Brain microvascular endothelial cell (primary cell): ENCODE measurements around the gene ACSL6.

Experiments
- DNase-seq: peaks from one replicate; pipeline ENCODE4 v3.0.0-alpha.2; 2020
- H3K27ac ChIP-seq: fragments of 250-450 bp; sonication (Bioruptor Pico); 2 replicates; pipeline ENCODE4 v1.5.1; 2020; ENCODE audit warnings: mild to moderate bottlenecking, moderate library complexity
- H3K27me3 ChIP-seq: fragments of 250-450 bp; sonication (Bioruptor Pico); replicated peaks from 2 replicates; pipeline ENCODE4 v1.5.1; 2020; ENCODE audit warnings: mild to moderate bottlenecking
- H3K36me3 ChIP-seq: fragments of 250-450 bp; sonication (Bioruptor Pico); replicated peaks from 2 replicates; pipeline ENCODE4 v1.5.1; 2020; ENCODE audit warnings: mild to moderate bottlenecking
- H3K4me3 ChIP-seq: 2 replicates; pipeline ENCODE4 v1.5.1; 2011; ENCODE audit warnings: low read depth, mild to moderate bottlenecking, control low read depth, low read length, moderate library complexity
- in situ Hi-C: cut with HindIII; loops from 2 replicates; pipeline ENCODE4 v1.10.0; 2017; ENCODE audit warnings: low sequenced_read_pairs, low pct_ligation_motif_present
- TF ChIP-seq, protein P1 (sequence below): IDR thresholded peaks from 2 replicates; pipeline ENCODE4 v1.5.1; 2011; ENCODE audit warnings: low read depth, mild to moderate bottlenecking, moderate library complexity, low read length, control low read depth, inconsistent platforms; ENCODE audit errors: missing control alignments

The ACSL6 gene

DNA sequence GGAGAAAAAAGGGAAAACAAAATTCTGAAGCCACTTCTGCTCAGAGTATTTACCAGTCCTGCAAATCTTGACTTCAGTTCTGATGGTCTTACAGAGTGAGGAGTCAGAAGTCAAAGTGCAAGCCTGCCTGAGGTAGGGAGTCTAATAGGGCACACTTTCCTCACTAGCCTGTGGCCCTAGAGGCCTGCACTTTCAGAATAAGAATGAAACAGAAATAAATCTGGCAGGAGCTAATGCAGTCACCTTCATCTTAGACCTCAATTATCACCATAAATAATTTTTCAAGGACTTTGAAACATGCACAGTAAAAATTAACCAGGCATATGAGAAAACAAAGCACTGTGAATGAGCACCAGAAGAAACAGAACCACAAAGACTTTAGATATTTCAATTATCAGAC, 20.7 kb upstream of the ACSL6 start:
- no peaks in the 10 kb centered on the region for H3K36me3 ChIP-seq

DNA sequence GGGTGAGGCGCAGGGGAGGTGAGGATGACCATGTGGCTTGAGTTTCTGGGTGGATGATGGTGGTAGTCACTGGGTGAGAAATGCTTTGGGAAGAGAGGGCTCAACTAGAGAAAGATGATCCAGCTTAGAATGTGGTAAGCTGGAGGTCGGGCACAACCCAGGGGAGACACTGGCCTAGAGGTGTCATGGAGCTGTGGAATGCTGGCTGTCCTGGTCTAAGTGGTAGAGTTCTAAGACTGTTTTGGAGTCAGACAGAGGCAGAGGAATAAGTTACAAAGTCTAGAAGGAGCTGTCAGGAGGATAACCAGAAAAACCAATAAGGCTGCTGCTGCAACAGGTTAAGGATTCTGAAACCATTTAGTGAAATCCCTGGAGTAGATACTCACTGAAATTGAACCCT, 19.2 kb upstream of the ACSL6 start:
- in situ Hi-C loops: no loop called here
- DNase-seq: no peak
- Histone ChIP-seq H3K4me3 (no peak overlapping the region), H3K27ac (no peak overlapping the region), H3K36me3 (no peaks in the 10 kb centered on the region), H3K27me3 (no peaks in the 10 kb centered on the region)
- TF ChIP-seq, protein P1, sequence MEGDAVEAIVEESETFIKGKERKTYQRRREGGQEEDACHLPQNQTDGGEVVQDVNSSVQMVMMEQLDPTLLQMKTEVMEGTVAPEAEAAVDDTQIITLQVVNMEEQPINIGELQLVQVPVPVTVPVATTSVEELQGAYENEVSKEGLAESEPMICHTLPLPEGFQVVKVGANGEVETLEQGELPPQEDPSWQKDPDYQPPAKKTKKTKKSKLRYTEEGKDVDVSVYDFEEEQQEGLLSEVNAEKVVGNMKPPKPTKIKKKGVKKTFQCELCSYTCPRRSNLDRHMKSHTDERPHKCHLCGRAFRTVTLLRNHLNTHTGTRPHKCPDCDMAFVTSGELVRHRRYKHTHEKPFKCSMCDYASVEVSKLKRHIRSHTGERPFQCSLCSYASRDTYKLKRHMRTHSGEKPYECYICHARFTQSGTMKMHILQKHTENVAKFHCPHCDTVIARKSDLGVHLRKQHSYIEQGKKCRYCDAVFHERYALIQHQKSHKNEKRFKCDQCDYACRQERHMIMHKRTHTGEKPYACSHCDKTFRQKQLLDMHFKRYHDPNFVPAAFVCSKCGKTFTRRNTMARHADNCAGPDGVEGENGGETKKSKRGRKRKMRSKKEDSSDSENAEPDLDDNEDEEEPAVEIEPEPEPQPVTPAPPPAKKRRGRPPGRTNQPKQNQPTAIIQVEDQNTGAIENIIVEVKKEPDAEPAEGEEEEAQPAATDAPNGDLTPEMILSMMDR: no peak

More for the DNA sequence above, 20.7 kb upstream of the ACSL6 start:
- in situ Hi-C loops: no loop called here
- Histone ChIP-seq H3K27ac (no peak overlapping the region), H3K27me3 (no peaks in the 10 kb centered on the region), H3K4me3 (no peak overlapping the region)
- no peak for DNase-seq
- TF ChIP-seq, protein P1: no peak

DNA sequence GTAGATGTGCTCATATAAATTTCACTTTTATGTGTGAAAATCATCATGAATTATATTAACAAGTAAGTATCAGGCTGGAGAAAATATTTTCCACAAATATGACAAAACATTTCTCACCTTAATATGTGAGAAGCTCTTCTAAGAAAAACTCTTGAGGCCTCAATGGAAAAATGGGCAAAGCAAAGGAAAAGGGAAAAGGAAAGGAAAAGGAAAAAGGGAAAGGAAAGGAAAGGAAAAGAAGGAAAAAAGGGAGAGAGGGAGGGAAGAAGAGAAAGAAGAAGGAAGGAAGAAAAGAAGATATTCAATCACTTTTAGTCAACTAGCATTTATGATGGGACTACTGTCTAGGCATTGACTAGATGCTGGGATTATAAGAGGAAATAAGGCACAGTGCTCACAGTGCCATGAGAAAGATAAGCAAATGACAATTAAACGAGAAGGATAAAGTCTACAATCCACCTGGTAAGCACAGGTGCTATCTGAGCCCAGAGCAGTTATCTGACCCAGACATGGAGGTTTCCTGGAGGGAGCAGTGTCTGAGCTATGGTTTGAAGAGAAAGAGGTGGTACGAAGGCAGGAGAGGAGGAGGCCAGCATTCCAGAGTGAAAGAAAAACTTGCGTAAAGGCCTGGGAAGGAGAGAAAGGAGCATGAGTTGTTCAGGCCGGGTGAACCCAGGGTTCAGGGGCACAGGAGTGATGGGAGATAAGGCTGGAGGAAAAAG, 18.3 kb upstream of the ACSL6 start:
- no peak for DNase-seq
- TF ChIP-seq, protein P1: no peak
- Histone ChIP-seq H3K27ac (no peak overlapping the region), H3K36me3 (no peaks in the 10 kb centered on the region), H3K27me3 (no peaks in the 10 kb centered on the region), H3K4me3 (no peak overlapping the region)
- in situ Hi-C loops: no loop called here

DNA sequence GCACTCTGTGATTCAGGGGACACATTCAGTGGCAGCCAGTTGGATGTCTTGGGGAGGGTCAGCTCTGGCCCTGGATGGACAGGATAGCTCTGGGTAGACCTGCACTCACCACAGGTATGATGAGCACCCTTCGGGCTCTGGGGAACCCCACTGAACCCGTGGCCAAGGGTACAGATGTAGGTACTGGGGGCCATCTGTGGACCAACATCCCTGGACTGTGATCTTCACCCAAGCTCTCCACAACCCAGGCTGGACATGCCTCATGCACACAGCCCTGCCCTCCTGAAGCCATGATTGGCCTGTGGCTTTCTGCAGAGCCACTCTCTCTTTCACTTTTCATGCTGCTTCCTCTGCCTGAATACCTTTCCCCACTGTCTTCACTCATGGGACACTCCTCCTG, 15.6 kb upstream of the ACSL6 start:
- DNase-seq: no peak
- no peak overlapping the region for H3K27ac ChIP-seq
- no peak overlapping the region for H3K4me3 ChIP-seq
- H3K27me3 ChIP-seq: no peaks in the 10 kb centered on the region
- in situ Hi-C loops: no loop called here
- TF ChIP-seq, protein P1: no peak
- no peaks in the 10 kb centered on the region for H3K36me3 ChIP-seq

DNA sequence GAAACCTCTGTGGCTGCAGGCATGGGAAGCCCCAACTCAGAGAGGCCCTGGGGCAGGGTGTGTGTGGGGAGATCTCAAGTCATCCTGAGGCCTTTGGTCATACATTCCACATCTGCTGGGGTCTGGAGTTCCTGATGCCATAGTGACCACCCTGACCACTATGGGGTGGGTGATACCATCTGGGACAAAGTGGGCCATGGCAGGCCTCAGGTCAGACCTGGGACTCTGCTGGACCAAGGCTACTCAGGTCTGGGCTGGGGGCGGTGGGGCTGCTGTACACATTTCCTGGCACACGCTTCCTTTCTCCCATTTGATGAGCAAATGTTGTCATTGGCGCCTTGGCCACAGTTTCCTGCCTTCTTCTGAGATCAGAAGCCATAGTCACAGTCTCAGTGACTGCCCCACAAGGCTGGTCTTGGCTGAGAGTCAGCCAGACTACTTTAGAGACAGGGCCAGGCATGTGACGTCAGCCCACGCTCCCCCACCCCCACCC, 15.1 kb upstream of the ACSL6 start:
- H3K27ac ChIP-seq: no peak overlapping the region
- TF ChIP-seq, protein P1: no peak
- no peak overlapping the region for H3K4me3 ChIP-seq
- in situ Hi-C loops: no loop called here
- H3K27me3 ChIP-seq: no peaks in the 10 kb centered on the region
- H3K36me3 ChIP-seq: no peaks in the 10 kb centered on the region
- no peak for DNase-seq
